ENCODE data around the gene SULT1A3. TPM values are rescaled to one million over a fixed set of nuclear protein-coding genes. Genes with fewer than 3 reads are reported as not detected.
A peak's percentile ranks its signal among the peaks of the same experiment; 100 is the strongest.

Gene SULT1A3
- total and polyA plus RNA-seq, 2 donors (not counting 1 experiment from before 2014, with no cell fraction given): 33.2 to 36.8 TPM

DNA sequence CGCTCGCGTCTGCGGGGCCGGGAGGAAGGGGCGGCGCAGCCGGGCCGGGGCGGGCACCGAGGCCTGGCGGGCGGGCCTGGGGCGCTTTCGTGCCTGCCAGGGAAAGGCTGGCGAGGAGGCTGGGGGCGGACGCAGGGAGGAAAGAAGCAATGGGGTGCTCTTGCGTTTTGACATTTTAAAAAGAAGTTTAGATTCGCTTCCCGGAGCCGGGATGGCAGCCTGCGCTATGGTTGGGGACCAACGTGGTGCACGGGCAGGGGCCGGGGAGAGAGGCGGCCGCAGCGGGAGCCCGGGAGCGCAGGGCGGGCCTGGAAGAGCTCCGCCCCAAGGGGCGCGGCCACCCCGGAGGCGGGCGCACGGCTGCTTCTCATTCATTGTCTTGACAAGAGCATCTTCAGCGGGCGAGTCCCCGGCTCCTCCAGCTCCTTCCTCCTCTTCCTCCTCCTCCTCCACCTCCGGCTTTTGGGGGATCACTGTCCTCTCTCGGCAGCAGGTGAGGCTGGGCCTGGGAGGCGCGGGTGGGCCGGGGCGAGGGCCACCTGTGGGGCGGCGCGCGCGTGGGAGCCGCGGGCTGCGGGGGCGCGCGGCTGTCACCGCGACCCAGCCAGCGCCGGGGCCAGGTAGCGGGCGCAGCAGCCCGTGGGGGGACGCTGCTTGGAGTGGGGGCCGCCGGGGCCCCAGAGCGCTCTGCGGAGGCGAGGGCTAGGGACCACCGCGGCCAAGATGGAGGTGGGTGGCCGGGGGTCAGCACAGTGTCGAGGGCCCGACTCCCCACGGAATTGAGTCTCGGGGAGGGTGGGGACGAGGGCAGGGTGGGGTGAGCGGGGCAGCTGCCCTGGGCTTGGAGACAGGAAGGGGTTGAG, 15.6 kb upstream of the SULT1A3 start, which contains the start of gene CORO1A:
Gene CORO1A (plus strand): TSS at position 370 of the 863 bp plus-strand sequence. CDS start 1,608 bp downstream, outside the sequence.
- Histone ChIP-seq H3K9ac (ENCODE audit: low read length) (peak within 1 kb of the TSS; percentile 98), H3K9me3 (ENCODE audit: control extremely low read depth in 1 of 3, control insufficient read depth in 2 of 3, insufficient read depth in 1 of 3, low read length in 2 of 3) (no peaks in the 10 kb centered on the region), H3K4me1 (ENCODE audit: control insufficient read depth in 2 of 2, insufficient read depth in 2 of 2, low read length in 2 of 2) (peaks cover 40 to 48% of the 10 kb centered on the region in 2 donors), H3K79me2 (ENCODE audit: control insufficient read depth, insufficient read depth, low read length) (peaks cover 46% of the 10 kb centered on the region), H3K36me3 (replicated peaks in 1 of 2; ENCODE audit: control extremely low read depth in 1 of 2, control insufficient read depth in 1 of 2, extremely low read depth in 1 of 2, insufficient read depth in 2 of 2, low read length in 1 of 2) (peaks cover 0 to 42% of the 10 kb centered on the region in 2 experiments), H3K4me3 (ENCODE audit: control extremely low read depth in 1 of 5, extremely low read depth in 1 of 5, insufficient read depth in 1 of 5, low read depth in 2 of 5, low read length in 4 of 5) (peak within 1 kb of the TSS; percentile 54 to 99 (median 97)), H2AFZ (ENCODE audit: insufficient read depth, low read depth, low read length, poor library complexity, severe bottlenecking) (peak within 1 kb of the TSS; percentile 88), H3K27ac (ENCODE audit: low read length in 2 of 2) (peak within 1 kb of the TSS; percentile 78 to 87), H3K4me2 (replicated peaks; ENCODE audit: low read depth, low read length, poor library complexity, severe bottlenecking) (peak within 1 kb of the TSS; percentile 97), H3K27me3 (replicated peaks in 1 of 4; ENCODE audit: control extremely low read depth in 1 of 4, control insufficient read depth in 3 of 4, insufficient read depth in 4 of 4, low read length in 3 of 4) (no peaks in the 10 kb centered on the region), H4K20me1 (ENCODE audit: control insufficient read depth, insufficient read depth, low read length, poor library complexity, severe bottlenecking) (peaks cover 42% of the 10 kb centered on the region)
- ATAC-seq (ENCODE audit: low read depth) (peak; percentile 62), DNase-seq (peak; percentile 91)
- H3K9me3 Mint-ChIP-seq (ENCODE audit: insufficient read depth): no peaks in the 10 kb centered on the region
- peaks cover 46% of the 10 kb centered on the region for H3K4me1 Mint-ChIP-seq
- ChIA-PET CTCF (interaction anchor here (0.9 to 1.8 kb wide), 5 partner anchors 40 to 92 kb away, joined by 3 to 11 read pairs (median 5); partner anchors contain the start of genes MAPK3, TBX6 and YPEL3), POLR2A (interaction anchor here (0.6 to 4.9 kb wide), 15 partner anchors 40 to 477 kb away, joined by 3 to 97 read pairs (median 4); partner anchors contain the start of genes ALDOA, MAPK3, SEPTIN1 and TBX6)
- H3K27ac Mint-ChIP-seq: peak within 1 kb of the TSS; percentile 99
- TF ChIP-seq EZH2 (IDR thresholded peaks at IDR 0.05; ENCODE audit: borderline replicate concordance, insufficient read depth, low read depth, low read length, poor library complexity, severe bottlenecking): no peak
- TF ChIP-seq, protein P1, sequence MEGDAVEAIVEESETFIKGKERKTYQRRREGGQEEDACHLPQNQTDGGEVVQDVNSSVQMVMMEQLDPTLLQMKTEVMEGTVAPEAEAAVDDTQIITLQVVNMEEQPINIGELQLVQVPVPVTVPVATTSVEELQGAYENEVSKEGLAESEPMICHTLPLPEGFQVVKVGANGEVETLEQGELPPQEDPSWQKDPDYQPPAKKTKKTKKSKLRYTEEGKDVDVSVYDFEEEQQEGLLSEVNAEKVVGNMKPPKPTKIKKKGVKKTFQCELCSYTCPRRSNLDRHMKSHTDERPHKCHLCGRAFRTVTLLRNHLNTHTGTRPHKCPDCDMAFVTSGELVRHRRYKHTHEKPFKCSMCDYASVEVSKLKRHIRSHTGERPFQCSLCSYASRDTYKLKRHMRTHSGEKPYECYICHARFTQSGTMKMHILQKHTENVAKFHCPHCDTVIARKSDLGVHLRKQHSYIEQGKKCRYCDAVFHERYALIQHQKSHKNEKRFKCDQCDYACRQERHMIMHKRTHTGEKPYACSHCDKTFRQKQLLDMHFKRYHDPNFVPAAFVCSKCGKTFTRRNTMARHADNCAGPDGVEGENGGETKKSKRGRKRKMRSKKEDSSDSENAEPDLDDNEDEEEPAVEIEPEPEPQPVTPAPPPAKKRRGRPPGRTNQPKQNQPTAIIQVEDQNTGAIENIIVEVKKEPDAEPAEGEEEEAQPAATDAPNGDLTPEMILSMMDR (IDR thresholded peaks at IDR 0.05): no peak
- WGBS (ENCODE audit: insufficient coverage): under 1% methylated on average over 81 of the region's 81 CpGs
- intact Hi-C loops (cut with micrococcal nuclease): loop anchor here (1.0 kb wide), 2 partner anchors 17 to 40 kb away; no protein-coding TSS in a partner anchor
- H3K4me3 Mint-ChIP-seq: peak within 1 kb of the TSS; percentile 90
- H3K27me3 Mint-ChIP-seq: no peaks in the 10 kb centered on the region
